ENCODE results near the gene CEBPA. TPM values are rescaled to one million over a fixed set of nuclear protein-coding genes. Genes with fewer than 3 reads are reported as not detected.

CEBPA gene
- total RNA-seq, 4 donors from 2014 or later, result 27.1 to 33.5 (median 31.5) TPM

DNA sequence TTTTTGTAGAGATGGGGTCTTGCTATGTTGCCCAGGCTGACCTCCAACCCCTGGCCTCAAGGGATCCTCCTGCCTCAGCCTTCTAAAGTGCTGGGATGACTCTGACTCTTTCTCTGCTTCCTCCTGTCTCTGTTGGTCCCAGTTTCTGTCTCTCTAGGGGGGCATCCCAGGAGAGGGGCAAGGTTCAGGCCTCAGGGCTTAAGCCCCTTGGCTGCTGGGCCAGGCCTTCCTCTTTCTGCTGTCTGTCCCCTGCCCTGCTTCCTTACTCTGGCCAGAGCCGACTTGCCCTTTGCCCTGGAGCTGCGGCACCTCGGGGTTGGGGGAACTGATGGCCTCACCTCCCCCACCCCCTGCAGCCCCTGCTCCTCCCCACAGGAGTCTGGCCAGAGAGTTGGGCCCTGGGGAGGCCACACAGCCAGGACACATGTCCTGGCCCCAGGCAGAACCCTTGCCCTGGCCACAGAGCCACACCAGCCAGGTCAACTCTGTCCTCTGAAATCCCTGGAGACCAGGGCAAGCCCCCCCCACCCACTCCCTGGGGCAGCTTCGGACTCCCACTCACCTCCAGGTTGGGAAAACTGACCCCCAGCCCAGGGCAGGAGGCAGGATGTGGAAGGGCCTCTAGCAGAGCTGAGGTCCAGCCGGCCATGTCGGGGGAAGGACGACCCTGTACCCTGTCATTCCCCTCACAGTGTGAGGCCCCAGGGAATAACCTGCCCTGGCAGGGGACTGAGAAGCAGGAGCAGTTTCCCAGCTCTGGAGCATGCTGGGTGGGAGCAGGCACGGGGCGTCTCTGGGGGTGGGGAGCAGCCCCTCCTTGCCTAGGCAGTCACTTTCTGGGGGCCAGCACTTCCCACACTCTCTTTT lies 23.7 kb downstream of the CEBPA start:
- DNase-seq, result no peak
- H3K27ac ChIP-seq, result no peak overlapping the region
- intact Hi-C loops (cut with DNase I), result no loop called here
- peaks cover 22 to 42% (median 26%) of the 10 kb centered on the region in 3 donors for H3K4me1 ChIP-seq
- no peaks in the 10 kb centered on the region for H3K27me3 ChIP-seq
- no peaks in the 10 kb centered on the region for H3K36me3 ChIP-seq
- TF ChIP-seq, protein P1, sequence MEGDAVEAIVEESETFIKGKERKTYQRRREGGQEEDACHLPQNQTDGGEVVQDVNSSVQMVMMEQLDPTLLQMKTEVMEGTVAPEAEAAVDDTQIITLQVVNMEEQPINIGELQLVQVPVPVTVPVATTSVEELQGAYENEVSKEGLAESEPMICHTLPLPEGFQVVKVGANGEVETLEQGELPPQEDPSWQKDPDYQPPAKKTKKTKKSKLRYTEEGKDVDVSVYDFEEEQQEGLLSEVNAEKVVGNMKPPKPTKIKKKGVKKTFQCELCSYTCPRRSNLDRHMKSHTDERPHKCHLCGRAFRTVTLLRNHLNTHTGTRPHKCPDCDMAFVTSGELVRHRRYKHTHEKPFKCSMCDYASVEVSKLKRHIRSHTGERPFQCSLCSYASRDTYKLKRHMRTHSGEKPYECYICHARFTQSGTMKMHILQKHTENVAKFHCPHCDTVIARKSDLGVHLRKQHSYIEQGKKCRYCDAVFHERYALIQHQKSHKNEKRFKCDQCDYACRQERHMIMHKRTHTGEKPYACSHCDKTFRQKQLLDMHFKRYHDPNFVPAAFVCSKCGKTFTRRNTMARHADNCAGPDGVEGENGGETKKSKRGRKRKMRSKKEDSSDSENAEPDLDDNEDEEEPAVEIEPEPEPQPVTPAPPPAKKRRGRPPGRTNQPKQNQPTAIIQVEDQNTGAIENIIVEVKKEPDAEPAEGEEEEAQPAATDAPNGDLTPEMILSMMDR (IDR thresholded peaks at IDR 0.05), result no peak
- TF ChIP-seq POLR2A (IDR thresholded peaks at IDR 0.05), result no peak
- no peak overlapping the region for H3K4me3 ChIP-seq
- H3K9me3 ChIP-seq, result no peaks in the 10 kb centered on the region
- WGBS, 2 donors, result 90% methylated on average over 2 of the region's 9 CpGs; no CpG with 5 or more reads in 1 of the 2 donors

DNA sequence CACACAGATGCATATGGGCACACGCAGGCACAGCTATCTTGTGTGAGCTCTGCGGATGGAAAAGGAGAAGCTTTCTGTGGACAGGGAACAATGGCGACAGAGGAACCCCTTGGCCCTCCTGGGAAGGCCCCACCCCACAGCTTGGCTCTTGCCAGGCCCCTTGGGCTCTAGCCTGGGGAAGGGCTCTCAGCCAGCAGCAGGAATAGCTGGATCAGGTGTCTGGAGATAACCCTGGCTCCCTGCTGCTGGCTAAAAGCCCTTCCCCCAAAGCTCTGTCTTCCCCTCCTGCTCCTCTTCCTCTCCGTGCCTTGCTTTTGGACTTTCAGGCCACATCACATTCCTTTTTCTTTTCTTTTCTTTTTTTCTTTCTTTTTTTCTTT lies 24.3 kb downstream of the CEBPA start:
- Histone ChIP-seq H3K4me1 (peaks cover 28 to 48% (median 30%) of the 10 kb centered on the region in 3 donors), H3K27me3 (no peaks in the 10 kb centered on the region), H3K27ac (no peak overlapping the region), H3K9me3 (no peaks in the 10 kb centered on the region), H3K36me3 (no peaks in the 10 kb centered on the region), H3K4me3 (no peak overlapping the region)
- no peak for DNase-seq
- TF ChIP-seq, protein P1 (IDR thresholded peaks at IDR 0.05), result no peak
- TF ChIP-seq POLR2A (IDR thresholded peaks at IDR 0.05), result no peak
- WGBS, 2 donors, result 73 to 82% methylated on average over 1 to 2 of the region's 4 CpGs
- intact Hi-C loops (cut with DNase I), result no loop called here

DNA sequence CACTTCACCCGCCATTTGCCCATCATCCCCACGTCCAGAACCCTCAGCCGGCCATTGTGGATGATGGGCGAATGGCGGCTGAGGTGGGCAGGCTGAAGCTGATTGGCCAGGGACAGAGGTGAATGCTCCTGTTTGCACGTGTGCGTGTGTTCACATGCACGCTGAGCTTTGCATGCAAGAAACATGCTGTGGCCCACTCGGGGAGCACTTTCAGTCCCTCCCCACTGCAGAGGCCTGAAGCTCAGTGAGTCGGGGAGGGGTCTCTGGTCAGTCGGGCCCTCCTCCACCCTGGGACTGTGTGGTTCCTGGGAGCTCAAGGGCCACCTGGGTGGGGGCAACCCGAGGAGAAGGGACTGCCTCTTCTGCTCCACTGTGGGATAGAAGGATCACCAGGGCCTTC lies 24.9 kb downstream of the CEBPA start:
- TF ChIP-seq POLR2A (IDR thresholded peaks at IDR 0.05), result no peak
- TF ChIP-seq, protein P1 (IDR thresholded peaks at IDR 0.05), result no peak
- no peak overlapping the region for H3K4me3 ChIP-seq
- H3K4me1 ChIP-seq, result peaks cover 30 to 50% (median 30%) of the 10 kb centered on the region in 3 donors
- H3K36me3 ChIP-seq, result no peaks in the 10 kb centered on the region
- no peaks in the 10 kb centered on the region for H3K9me3 ChIP-seq
- 88 to 97% methylated on average over 5 to 10 of the region's 12 CpGs for WGBS, 2 donors
- no peaks in the 10 kb centered on the region for H3K27me3 ChIP-seq
- intact Hi-C loops (cut with DNase I), result no loop called here
- DNase-seq, result no peak
- no peak overlapping the region for H3K27ac ChIP-seq

DNA sequence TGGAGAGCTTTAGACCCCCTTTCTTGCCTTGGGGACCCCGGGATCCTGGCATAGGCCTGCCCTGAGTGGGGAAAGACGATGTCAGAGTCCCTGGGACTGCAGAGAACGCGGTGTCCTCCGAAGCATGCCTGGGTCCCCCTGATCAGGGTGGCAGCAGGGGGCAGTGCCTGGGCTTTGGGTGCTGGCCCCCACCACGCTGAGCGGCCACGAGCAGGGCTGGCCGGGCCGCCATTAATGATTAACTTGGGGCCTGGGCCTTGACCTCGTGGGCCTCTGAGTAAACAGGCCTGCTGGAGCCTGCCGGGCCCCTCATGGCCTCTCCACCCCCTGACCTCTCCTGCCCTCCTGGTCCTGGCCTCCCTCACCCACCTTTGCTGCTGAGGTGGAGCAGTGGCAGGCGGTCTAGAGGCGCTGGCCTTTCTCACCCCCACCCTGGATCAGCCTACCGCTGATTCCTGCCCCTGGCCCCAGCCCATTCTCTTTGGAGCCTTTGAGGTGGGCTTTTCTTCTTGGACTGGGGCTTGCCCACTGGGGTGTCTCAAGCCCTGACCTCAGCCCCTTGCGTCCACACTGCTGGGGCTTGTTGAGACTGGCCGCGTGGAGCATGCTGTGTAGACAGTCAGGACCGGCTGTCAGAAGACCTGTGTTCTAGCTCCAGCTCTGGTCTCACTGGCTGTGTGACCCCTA lies 26.3 kb downstream of the CEBPA start:
- 83 to 93% methylated on average over 11 to 12 of the region's 19 CpGs for WGBS, 2 donors
- TF ChIP-seq, protein P1 (IDR thresholded peaks at IDR 0.05), result no peak
- TF ChIP-seq POLR2A (IDR thresholded peaks at IDR 0.05), result no peak
- H3K36me3 ChIP-seq, result no peaks in the 10 kb centered on the region
- no peak overlapping the region for H3K27ac ChIP-seq
- H3K4me3 ChIP-seq, result no peak overlapping the region
- peaks cover 25 to 42% (median 25%) of the 10 kb centered on the region in 3 donors for H3K4me1 ChIP-seq
- DNase-seq, result no peak
- intact Hi-C loops (cut with DNase I), result no loop called here
- no peaks in the 10 kb centered on the region for H3K27me3 ChIP-seq
- H3K9me3 ChIP-seq, result no peaks in the 10 kb centered on the region

DNA sequence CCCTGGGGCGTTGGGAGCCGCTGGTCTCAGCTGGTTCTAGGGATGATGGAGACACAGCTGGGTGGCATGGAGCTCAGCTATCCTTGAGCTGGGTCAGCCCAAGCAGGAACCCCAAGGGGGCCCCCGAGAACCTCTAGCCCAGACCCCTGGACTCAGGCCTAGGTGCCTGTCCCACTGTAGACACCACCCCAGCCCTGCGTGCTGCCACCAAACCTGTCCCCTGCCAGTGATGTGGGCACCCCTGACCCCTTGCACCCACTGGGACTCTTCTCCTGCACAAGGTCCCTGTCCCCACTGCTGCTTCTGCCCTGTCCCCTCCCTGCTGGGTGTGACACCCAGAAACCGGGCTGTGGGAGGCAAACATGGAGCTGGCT lies 26.8 kb downstream of the CEBPA start:
- no peaks in the 10 kb centered on the region for H3K27me3 ChIP-seq
- no peak for DNase-seq
- no peak for TF ChIP-seq POLR2A (IDR thresholded peaks at IDR 0.05)
- TF ChIP-seq, protein P1 (IDR thresholded peaks at IDR 0.05), result no peak
- H3K27ac ChIP-seq, result no peak overlapping the region
- 52% methylated on average over 3 of the region's 5 CpGs; no CpG with 5 or more reads in 1 of the 2 donors for WGBS, 2 donors
- intact Hi-C loops (cut with DNase I), result no loop called here
- no peak overlapping the region for H3K4me3 ChIP-seq
- no peaks in the 10 kb centered on the region for H3K9me3 ChIP-seq
- no peaks in the 10 kb centered on the region for H3K36me3 ChIP-seq
- peaks cover 20 to 42% (median 20%) of the 10 kb centered on the region in 3 donors for H3K4me1 ChIP-seq

All from esophagus squamous epithelium (tissue), 5 donors.